OCI-LY7 (cell line): ENCODE measurements around the gene DICER1. TPM values are rescaled to one million over a fixed set of nuclear protein-coding genes. Genes with fewer than 3 reads are reported as not detected.

ENCODE experiments used
- BruUV-seq: library from RNA; stranded (reverse); fragments of 400-500 nt; replicated peaks from 2 replicates; lab custom pipeline; 2021; lab: Mats Ljungman, UMichigan
- CTCF ChIA-PET: fragments of 300-600 bp; sonication (Branson Sonifier 250); formaldehyde crosslinking; loops from one replicate; lab custom pipeline; 2022; ENCODE audit warnings: antibody characterized with exemption; ENCODE audit not compliant: unreplicated experiment; lab: Charles Lee
- POLR2A ChIA-PET: fragments of 300-600 bp; sonication (Branson Sonifier 250); formaldehyde crosslinking; loops from one replicate; lab custom pipeline; 2022; ENCODE audit warnings: antibody characterized with exemption; lab: Charles Lee
- DNase-seq: peaks from one replicate; pipeline ENCODE4 v3.0.0-alpha.2; 2015; ENCODE audit warnings: low spot score
- H2AFZ ChIP-seq: fragments of 200-600 bp; sonication (generic), shearing (Covaris generic); 2 replicates; pipeline ENCODE4 v1.6.1; 2014; ENCODE audit warnings: mild to moderate bottlenecking, antibody characterized with exemption, low read length, moderate library complexity
- H3K27ac ChIP-seq: fragments of 200-600 bp; sonication (generic); 2 replicates; pipeline ENCODE4 v1.5.1; 2014; ENCODE audit warnings: mixed run types, low read depth, mild to moderate bottlenecking, moderate library complexity, low read length, inconsistent platforms; ENCODE audit not compliant: poor library complexity, severe bottlenecking
- H3K36me3 ChIP-seq: fragments of 200-600 bp; sonication (generic); 2 replicates; pipeline ENCODE4 v1.6.1; 2014; ENCODE audit warnings: mild to moderate bottlenecking, antibody characterized with exemption, low read length, moderate library complexity, mixed read lengths; ENCODE audit not compliant: insufficient read depth
- H3K4me1 ChIP-seq: fragments of 200-600 bp; sonication (generic); 2 replicates; pipeline ENCODE4 v1.5.1; 2014; ENCODE audit warnings: mild to moderate bottlenecking, low read length; ENCODE audit not compliant: insufficient read depth, poor library complexity, severe bottlenecking
- H3K4me2 ChIP-seq: fragments of 200-600 bp; sonication (generic); 2 replicates; pipeline ENCODE4 v1.6.1; 2014; ENCODE audit warnings: mild to moderate bottlenecking, low read length
- H3K4me3 ChIP-seq: fragments of 200-600 bp; sonication (generic); 2 replicates; pipeline ENCODE4 v1.5.1; 2014; ENCODE audit warnings: mild to moderate bottlenecking, low read depth, low read length; ENCODE audit not compliant: poor library complexity, severe bottlenecking
- H3K79me2 ChIP-seq: fragments of 200-600 bp; sonication (generic); 2 replicates; pipeline ENCODE4 v1.6.1; 2016; ENCODE audit warnings: low read depth, mild to moderate bottlenecking, low read length, moderate library complexity, mixed read lengths; ENCODE audit not compliant: insufficient read depth
- H3K9me2 ChIP-seq: fragments of 200-600 bp; sonication (generic); 2 replicates; pipeline ENCODE4 v1.6.1; 2016; ENCODE audit warnings: mild to moderate bottlenecking, low read length, mixed read lengths; ENCODE audit not compliant: insufficient read depth
- H3K9me3 ChIP-seq: fragments of 200-600 bp; sonication (generic); 2 replicates; pipeline ENCODE4 v1.6.1; 2014; ENCODE audit warnings: mild to moderate bottlenecking, mixed run types, low read length, mixed read lengths
- H4K20me1 ChIP-seq: fragments of 200-600 bp; sonication (generic); 2 replicates; pipeline ENCODE4 v1.6.1; 2014; ENCODE audit warnings: mild to moderate bottlenecking, antibody characterized with exemption, low read length, moderate library complexity, mixed read lengths; ENCODE audit not compliant: insufficient read depth
- CTCF ChIP-seq: fragments of 200-600 bp; sonication (generic); conservative IDR thresholded peaks from 2 replicates; pipeline ENCODE4 v1.5.1; 2014; ENCODE audit warnings: mild to moderate bottlenecking, antibody characterized with exemption, low read length, moderate library complexity, mixed read lengths
- EZH2phosphoT487 ChIP-seq: fragments of 200-600 bp; sonication (generic); IDR thresholded peaks from 2 replicates; pipeline ENCODE4 v1.6.1; 2018; ENCODE audit warnings: low read depth, borderline replicate concordance, mild to moderate bottlenecking, mixed run types, antibody characterized with exemption, low read length, moderate library complexity, mixed read lengths
- intact Hi-C: fragments of 100-400 bp; cut with micrococcal nuclease; formaldehyde crosslinking; loops from one replicate; pipeline ENCODE4 v1.10.0; 2022; ENCODE audit not compliant: unreplicated experiment
- total RNA-seq, 2 experiments: library from RNA; depleted of rRNA in 1 of 2; stranded (reverse); fragments of >200 nt in 1 of 2; shearing (Covaris generic) in 1 of 2; gene quantifications; 2 replicates each; pipeline ENCODE4 v1.2.3, GENCODE V29; 2014 to 2022

The DICER1 gene
- total RNA-seq, 2 experiments from 2014 or later: 60.3 to 62.2 TPM

DNA sequence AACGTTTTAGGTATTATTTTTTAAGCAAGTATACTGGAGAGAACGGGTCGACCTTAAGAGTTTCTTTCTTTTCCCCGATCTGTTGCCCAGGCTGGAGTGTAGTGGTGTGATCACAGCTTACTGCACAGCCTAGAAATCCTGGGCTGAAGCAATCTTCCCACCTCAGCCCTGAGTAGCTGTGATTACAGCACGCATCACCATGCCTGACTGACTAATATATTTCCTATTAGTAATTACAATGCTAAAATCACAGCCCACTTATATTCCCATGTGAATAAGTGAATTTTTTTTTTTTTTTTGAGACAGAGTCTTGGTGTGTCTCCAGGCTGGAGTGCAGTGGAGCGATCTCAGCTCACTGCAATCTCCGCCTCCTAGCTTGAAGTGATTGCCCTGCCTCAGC is 50.4 kb downstream of the DICER1 start:
- no TSS peak for BruUV-seq

GRCh38 chr14:95104911-95105310 is 52.4 kb downstream of the DICER1 start:
- Histone ChIP-seq H3K36me3 (peaks cover 97% of the 10 kb centered on the region), H3K4me3 (no peak overlapping the region), H3K9me3 (no peaks in the 10 kb centered on the region), H3K4me1 (no peaks in the 10 kb centered on the region), H3K79me2 (no peaks in the 10 kb centered on the region), H3K27ac (no peak overlapping the region), H4K20me1 (0 out of 2 replicates have a peak, but pooled peaks cover 4% of the 10 kb centered on the region), H2AFZ (no peak overlapping the region), H3K9me2 (no peaks in the 10 kb centered on the region), H3K4me2 (no peak overlapping the region)
- no TSS peak for BruUV-seq
- intact Hi-C loops: loop anchor here (10.0 kb wide), 1 partner anchor 330 kb away; no protein-coding TSS in a partner anchor
- ChIA-PET POLR2A (interaction anchor here (1.1 to 1.3 kb wide), 2 partner anchors 8 to 24 kb away, joined by 4 read pairs; no protein-coding TSS in a partner anchor), CTCF (no interaction called here)
- TF ChIP-seq CTCF (no peak), EZH2phosphoT487 (no peak)
- DNase-seq: no peak

More for the DNA sequence above, 50.4 kb downstream of the DICER1 start:
- ChIA-PET POLR2A (no interaction called here), CTCF (no interaction called here)
- H4K20me1 ChIP-seq: no peaks in the 10 kb centered on the region
- no peak overlapping the region for H3K27ac ChIP-seq
- peaks cover 98% of the 10 kb centered on the region for H3K36me3 ChIP-seq
- H2AFZ ChIP-seq: no peak overlapping the region
- H3K9me3 ChIP-seq: no peaks in the 10 kb centered on the region
- H3K4me2 ChIP-seq: no peak overlapping the region
- intact Hi-C loops: loop anchor here (10.0 kb wide), 1 partner anchor 328 kb away; no protein-coding TSS in a partner anchor
- TF ChIP-seq EZH2phosphoT487 (no peak), CTCF (no peak)
- no peaks in the 10 kb centered on the region for H3K4me1 ChIP-seq
- H3K9me2 ChIP-seq: no peaks in the 10 kb centered on the region
- H3K4me3 ChIP-seq: no peak overlapping the region
- H3K79me2 ChIP-seq: no peaks in the 10 kb centered on the region
- DNase-seq: no peak

- DNase-seq: no peak
- Histone ChIP-seq H3K9me2 (no peaks in the 10 kb centered on the region), H4K20me1 (peaks cover 9% of the 10 kb centered on the region; the same call in 1 of the 2 replicates), H3K4me3 (no peak overlapping the region), H3K36me3 (peaks cover 97% of the 10 kb centered on the region), H2AFZ (no peak overlapping the region), H3K27ac (no peak overlapping the region), H3K79me2 (peaks cover 9% of the 10 kb centered on the region; the same call in 1 of the 2 replicates), H3K4me1 (no peaks in the 10 kb centered on the region), H3K4me2 (no peak overlapping the region), H3K9me3 (no peaks in the 10 kb centered on the region)
- TF ChIP-seq EZH2phosphoT487: no peak
- no peak for TF ChIP-seq CTCF
- CTCF ChIA-PET: no interaction called here
- no TSS peak for BruUV-seq
- intact Hi-C loops: loop anchor here (10.0 kb wide), 1 partner anchor 332 kb away; no protein-coding TSS in a partner anchor
- POLR2A ChIA-PET: no interaction called here
Measured at GRCh38 chr14:95102680-95103044, 54.7 kb downstream of the DICER1 start.
